ENCODE measurements around the gene PSMD13.

Gene PSMD13

DNA sequence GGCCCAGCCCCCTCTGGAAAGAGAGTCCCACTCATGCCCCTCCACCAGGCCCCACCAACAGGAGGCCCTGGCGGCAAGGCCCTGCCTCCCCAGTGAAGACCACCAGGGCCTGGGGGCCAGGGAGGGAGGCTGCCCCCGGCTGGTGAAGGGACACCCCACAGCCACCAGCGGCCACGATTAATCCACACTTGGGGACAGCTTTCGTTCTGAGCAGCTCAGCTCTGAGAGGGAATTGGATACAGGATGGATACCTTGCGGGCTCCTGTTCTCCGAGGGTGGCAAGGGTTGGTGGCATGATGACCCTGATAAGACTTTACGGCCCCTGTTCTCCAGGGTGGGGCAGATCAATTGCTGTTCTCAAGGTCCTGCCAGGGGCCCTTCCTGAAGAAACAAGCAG lies 34.5 kb downstream of the PSMD13 start:
- TF ChIP-seq ARNTL (CRISPR knock-in tag; IDR thresholded peaks at IDR 0.05; ENCODE audit: borderline replicate concordance, low read depth): no peak
- no peak for TF ChIP-seq ZC3H10 (CRISPR knock-in tag; IDR thresholded peaks at IDR 0.05)
- TF ChIP-seq, protein P1, sequence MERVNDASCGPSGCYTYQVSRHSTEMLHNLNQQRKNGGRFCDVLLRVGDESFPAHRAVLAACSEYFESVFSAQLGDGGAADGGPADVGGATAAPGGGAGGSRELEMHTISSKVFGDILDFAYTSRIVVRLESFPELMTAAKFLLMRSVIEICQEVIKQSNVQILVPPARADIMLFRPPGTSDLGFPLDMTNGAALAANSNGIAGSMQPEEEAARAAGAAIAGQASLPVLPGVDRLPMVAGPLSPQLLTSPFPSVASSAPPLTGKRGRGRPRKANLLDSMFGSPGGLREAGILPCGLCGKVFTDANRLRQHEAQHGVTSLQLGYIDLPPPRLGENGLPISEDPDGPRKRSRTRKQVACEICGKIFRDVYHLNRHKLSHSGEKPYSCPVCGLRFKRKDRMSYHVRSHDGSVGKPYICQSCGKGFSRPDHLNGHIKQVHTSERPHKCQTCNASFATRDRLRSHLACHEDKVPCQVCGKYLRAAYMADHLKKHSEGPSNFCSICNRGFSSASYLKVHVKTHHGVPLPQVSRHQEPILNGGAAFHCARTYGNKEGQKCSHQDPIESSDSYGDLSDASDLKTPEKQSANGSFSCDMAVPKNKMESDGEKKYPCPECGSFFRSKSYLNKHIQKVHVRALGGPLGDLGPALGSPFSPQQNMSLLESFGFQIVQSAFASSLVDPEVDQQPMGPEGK (CRISPR knock-in tag; IDR thresholded peaks at IDR 0.05; ENCODE audit: borderline replicate concordance): no peak
- no peak for ATAC-seq

DNA sequence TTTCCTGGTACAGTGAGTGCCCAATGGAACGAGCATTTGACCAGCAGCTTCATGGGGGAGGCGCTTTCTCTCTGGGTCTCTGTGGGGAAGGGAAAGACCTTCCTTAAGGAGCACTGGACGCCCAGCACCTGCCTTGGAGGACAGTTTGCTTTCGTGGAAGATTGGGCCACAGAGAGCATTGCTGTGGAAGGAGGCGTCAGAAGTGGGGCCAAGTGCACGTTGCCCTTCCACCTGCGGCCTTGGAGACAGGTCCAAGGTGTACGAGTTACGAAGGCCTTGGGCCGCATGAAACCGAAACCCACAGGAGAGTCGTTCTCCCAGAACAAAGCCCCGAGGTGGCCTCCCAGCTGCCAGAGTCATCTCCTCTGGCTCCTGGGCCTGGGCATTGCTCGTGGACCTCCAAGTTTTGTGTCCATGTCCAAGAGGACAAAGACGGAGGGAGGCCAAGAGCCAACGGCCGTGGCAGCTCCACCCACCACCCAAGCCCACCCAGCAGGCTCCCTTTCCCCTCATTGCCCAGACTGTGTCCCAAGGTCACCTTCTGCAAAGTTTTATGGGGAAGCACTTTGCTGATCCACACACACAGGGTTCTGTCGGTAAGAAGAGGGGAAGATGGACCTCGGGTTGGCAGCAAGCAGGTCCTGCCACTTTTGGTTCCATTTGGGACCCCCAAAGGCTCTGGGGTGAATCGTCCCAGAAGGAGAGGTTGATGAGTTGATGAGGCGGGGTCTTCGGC lies 35.6 kb downstream of the PSMD13 start:
- no peak for ATAC-seq
- no peak for TF ChIP-seq SNAI2 (CRISPR knock-in tag; IDR thresholded peaks at IDR 0.05)
- no peak for TF ChIP-seq ZFP3 (CRISPR knock-in tag; IDR thresholded peaks at IDR 0.05)
- TF ChIP-seq, protein P1 (CRISPR knock-in tag; IDR thresholded peaks at IDR 0.05; ENCODE audit: borderline replicate concordance): no peak
- TF ChIP-seq TCF4 (CRISPR knock-in tag; IDR thresholded peaks at IDR 0.05; ENCODE audit: borderline replicate concordance): no peak
- TF ChIP-seq ESRRG (CRISPR knock-in tag; IDR thresholded peaks at IDR 0.05): no peak
- TF ChIP-seq ARNTL (CRISPR knock-in tag; IDR thresholded peaks at IDR 0.05; ENCODE audit: borderline replicate concordance, low read depth): no peak
- TF ChIP-seq OSR1 (CRISPR knock-in tag; IDR thresholded peaks at IDR 0.05): no peak
- TF ChIP-seq ZNF70 (CRISPR knock-in tag; IDR thresholded peaks at IDR 0.05): no peak
- TF ChIP-seq RARB (CRISPR knock-in tag; IDR thresholded peaks at IDR 0.05): no peak
- TF ChIP-seq TSHZ2 (CRISPR knock-in tag; IDR thresholded peaks at IDR 0.05): no peak
- no peak for TF ChIP-seq PPARA (CRISPR knock-in tag; IDR thresholded peaks at IDR 0.05; ENCODE audit: borderline replicate concordance)
- no peak for TF ChIP-seq ZNF565 (CRISPR knock-in tag; conservative IDR thresholded peaks at IDR 0.05; ENCODE audit: low read depth)
- TF ChIP-seq ZC3H10 (CRISPR knock-in tag; IDR thresholded peaks at IDR 0.05): no peak
- TF ChIP-seq ZFP30 (CRISPR knock-in tag; IDR thresholded peaks at IDR 0.05): no peak
- no peak for TF ChIP-seq CREB5 (CRISPR knock-in tag; IDR thresholded peaks at IDR 0.05; ENCODE audit: low read depth)
- no peak for TF ChIP-seq BACH2 (CRISPR knock-in tag; IDR thresholded peaks at IDR 0.05; ENCODE audit: borderline replicate concordance)
- no peak for TF ChIP-seq TOX (CRISPR knock-in tag; IDR thresholded peaks at IDR 0.05; ENCODE audit: borderline replicate concordance)
- no peak for TF ChIP-seq ZNF8 (CRISPR knock-in tag; IDR thresholded peaks at IDR 0.05)
- TF ChIP-seq, protein P2, sequence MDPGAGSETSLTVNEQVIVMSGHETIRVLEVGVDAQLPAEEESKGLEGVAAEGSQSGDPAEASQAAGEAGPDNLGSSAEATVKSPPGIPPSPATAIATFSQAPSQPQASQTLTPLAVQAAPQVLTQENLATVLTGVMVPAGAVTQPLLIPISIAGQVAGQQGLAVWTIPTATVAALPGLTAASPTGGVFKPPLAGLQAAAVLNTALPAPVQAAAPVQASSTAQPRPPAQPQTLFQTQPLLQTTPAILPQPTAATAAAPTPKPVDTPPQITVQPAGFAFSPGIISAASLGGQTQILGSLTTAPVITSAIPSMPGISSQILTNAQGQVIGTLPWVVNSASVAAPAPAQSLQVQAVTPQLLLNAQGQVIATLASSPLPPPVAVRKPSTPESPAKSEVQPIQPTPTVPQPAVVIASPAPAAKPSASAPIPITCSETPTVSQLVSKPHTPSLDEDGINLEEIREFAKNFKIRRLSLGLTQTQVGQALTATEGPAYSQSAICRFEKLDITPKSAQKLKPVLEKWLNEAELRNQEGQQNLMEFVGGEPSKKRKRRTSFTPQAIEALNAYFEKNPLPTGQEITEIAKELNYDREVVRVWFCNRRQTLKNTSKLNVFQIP (CRISPR knock-in tag; IDR thresholded peaks at IDR 0.05; ENCODE audit: borderline replicate concordance, low read depth): no peak
- TF ChIP-seq GLIS3 (CRISPR knock-in tag; IDR thresholded peaks at IDR 0.05): no peak

DNA sequence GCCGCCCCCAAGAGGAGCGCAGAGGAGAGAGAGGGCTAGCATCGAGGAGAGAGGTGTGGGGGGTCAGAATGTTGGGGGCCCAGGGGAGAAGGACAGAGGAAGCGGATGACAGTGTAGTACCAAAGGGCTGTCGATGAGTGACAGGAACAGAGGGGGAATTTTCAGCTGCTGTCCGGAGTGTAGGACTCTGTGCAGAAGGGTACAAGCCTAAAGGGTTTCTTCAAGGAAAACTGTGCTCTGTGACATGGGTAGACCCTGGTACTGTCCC lies 36.1 kb downstream of the PSMD13 start:
- no peak for ATAC-seq
- TF ChIP-seq TOX (CRISPR knock-in tag; IDR thresholded peaks at IDR 0.05; ENCODE audit: borderline replicate concordance) (no peak), ISL1 (CRISPR knock-in tag; IDR thresholded peaks at IDR 0.05) (no peak), ZNF8 (CRISPR knock-in tag; IDR thresholded peaks at IDR 0.05) (no peak), OSR1 (CRISPR knock-in tag; IDR thresholded peaks at IDR 0.05) (no peak), GLIS3 (CRISPR knock-in tag; IDR thresholded peaks at IDR 0.05) (no peak), ARNTL (CRISPR knock-in tag; IDR thresholded peaks at IDR 0.05; ENCODE audit: borderline replicate concordance, low read depth) (no peak), TCF4 (CRISPR knock-in tag; IDR thresholded peaks at IDR 0.05; ENCODE audit: borderline replicate concordance) (no peak), ESRRG (CRISPR knock-in tag; IDR thresholded peaks at IDR 0.05) (no peak)

All from SK-N-SH treated with all-trans-retinoic acid at 6 μM for 48 hours (cell line).